ENCODE data around the gene PYM1.
"Not testable (repeated sequence)": the region's sequence is repeated elsewhere in the genome, so short reads cannot be mapped to it uniquely, and the experiment has no call there.

The PYM1 gene

DNA sequence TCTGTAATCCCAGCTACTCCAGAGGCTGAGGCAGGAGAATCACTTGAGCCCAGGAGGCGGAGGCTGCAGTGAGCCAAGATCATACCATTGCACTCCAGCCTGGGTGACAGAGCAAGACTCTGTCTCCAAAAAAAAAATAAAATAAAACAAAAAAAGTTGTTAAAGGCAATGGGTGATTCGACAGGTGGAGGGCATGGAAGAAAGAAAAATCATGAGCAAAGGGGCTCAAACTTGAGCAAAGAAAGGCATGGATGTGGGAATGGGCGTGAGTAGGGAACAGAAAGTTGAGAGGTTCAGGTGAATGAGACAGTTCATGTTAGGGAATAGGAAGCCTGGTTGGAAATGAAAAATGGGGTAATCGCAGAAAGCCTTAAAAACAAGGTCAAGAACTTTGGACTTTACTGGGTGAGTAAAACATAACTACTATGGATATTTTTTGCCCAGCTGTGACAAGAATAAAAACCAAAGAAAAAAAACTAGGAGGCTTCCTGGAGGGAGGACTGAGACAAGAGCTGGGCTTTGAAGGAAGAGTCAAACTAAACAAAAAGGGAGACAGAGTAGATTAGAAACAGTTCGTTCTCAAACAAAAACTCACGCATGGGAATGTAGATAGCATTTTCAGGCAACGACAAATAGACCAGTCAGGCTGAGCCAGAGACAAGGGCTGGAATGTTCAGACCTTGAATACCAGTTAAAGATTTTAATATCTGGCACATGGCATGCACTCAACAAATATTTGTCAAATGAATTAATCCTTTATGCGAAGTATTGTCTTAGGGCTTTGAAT is 18.8 kb downstream of the PYM1 start:
- DNase-seq (ENCODE audit: low spot score), result no peak

DNA sequence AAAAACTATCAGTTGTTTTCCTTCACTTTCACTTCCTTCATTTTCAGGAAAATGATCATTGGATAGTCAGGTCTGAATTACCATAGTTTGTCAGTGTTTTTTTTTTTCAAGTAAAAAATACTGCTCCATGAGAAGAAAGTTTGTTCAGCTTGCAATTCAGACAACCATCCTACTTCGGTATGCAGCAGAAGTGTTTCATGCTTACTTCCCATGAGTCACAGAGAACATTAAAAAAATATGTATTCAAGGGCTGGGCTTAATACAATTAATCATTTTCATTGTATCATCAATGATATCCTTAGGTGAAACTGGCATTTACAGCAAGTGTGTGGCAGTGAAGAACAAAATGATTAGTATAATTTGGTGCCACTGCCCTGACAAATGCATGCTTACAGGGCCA is 21.6 kb downstream of the PYM1 start:
- DNase-seq (ENCODE audit: low spot score), result no peak

DNA sequence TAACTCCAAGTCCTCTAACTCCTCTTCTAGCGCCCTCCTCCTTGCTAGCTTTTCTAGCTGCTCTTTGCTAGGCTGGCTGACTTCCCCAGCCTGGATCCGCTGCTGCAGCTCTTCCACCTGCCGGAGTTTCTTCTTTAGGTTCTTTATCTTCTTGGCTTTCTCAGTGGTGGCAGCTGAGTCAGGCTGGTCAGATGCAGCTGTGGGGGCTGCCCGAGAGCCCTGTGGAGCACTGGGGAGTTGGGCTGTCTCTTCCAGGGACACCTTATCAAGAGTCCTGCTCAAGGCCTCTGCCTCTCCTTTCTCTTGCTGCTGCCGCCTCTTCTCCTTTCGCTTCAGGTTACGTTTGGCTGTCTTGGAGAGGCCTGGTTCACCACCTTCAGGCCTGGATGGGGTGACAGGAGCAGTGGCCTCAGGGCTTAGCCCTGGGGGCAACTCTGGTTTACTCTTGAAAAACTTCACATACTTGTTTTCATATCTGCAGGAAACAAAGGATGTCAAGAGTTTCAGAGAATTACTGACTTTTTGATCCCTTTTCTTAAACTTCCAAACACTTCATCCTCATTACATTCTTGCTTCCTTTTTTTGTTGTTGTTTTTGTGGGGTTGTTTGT is 25.7 kb downstream of the PYM1 start:
- DNase-seq (ENCODE audit: low spot score), result no peak

DNA sequence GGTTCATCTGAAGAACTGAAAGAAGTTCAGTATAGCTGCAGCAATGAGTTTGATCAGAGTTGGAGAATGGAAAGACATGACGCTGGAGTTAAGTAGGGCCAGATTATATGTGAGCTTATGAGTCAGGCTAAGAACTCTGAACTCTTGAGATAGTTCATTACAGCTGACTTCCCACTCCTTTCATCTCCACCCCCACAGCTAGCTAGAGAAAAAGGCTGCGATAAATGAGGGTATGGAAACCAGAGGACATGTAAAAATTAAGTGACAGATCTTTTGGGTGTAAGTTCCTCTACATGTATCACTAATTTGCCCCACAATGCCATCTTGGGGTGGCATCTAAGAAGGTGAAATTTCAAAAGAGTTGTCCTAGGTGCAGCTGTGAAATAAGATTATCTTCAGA is 28.6 kb downstream of the PYM1 start:
- DNase-seq (ENCODE audit: low spot score), result no peak

DNA sequence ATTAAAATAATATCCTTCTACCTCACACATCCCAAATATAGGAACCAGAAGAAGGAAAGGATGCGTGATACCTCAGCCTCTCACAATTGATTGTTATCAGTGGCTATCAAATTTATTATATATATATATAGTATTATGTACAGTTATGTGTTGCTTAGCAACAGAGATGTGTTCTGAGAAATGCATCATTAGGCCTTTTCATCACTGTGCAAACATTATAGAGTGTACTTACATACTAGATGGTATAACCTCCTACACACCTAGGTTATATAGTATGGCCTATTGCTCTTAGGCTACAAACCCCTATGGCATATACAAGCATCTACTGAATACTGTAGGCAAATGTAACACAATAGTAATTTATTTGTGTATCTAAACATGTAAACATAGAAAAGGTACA is 34.0 kb downstream of the PYM1 start:
- no peak for DNase-seq (ENCODE audit: low spot score)

DNA sequence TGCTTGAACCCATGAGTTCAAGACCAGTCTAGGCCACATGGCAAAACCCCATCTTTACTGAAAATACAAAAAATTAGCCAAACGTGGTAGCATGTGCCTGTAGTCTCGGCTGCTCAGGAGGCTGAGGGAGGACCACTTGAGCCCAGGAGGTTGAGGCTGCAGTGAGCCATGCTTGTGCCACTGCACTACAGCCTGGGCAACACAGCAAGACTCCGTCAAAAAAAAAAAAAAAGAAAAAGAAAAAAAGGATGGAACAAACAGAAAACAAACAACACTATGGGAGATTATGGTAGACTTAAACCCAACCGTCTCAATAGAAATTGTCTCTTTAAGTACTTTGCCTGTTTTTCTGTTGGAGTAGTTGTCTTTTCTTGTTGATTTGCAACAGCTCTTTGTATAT is 36.4 kb downstream of the PYM1 start:
- DNase-seq (ENCODE audit: low spot score), result no peak

DNA sequence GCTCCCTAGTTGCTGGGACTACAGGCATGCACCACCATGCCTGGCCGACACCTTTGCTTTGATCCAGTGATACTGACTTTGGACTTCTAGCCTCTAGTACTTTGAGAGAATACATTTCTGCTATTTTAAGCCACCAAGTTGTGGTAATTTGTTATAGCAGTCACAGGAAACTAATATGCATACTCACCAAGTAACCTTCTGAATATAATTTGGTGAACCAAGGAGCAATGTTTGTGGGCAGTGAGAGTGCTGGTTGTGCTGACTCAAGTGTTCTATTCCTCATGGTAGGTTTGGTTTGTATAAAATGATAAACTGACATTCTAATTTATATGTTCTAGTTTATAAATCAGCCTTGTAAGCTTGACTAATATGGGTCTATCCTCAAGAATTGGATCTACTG is 42.6 kb downstream of the PYM1 start:
- DNase-seq (ENCODE audit: low spot score), result no peak

DNA sequence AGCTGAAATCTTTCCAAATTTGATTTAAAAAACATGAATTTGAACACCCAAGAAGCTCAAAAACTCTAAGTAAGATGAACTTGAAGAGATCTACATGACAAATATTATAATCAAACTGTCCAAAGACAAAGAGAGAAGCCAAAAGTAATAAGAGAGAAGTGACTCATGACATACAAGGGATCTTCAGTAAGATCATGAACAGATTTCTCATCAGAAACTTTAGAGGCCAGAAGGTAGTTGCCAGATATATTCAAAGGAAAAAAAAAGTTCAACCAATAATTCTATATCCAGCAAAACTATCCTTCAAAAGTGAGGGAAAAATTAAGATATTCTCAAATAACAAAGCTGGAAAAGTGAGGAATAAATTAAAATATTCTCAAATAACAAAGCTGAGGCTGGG is 49.9 kb downstream of the PYM1 start:
- no peak for DNase-seq (ENCODE audit: low spot score)

DNA sequence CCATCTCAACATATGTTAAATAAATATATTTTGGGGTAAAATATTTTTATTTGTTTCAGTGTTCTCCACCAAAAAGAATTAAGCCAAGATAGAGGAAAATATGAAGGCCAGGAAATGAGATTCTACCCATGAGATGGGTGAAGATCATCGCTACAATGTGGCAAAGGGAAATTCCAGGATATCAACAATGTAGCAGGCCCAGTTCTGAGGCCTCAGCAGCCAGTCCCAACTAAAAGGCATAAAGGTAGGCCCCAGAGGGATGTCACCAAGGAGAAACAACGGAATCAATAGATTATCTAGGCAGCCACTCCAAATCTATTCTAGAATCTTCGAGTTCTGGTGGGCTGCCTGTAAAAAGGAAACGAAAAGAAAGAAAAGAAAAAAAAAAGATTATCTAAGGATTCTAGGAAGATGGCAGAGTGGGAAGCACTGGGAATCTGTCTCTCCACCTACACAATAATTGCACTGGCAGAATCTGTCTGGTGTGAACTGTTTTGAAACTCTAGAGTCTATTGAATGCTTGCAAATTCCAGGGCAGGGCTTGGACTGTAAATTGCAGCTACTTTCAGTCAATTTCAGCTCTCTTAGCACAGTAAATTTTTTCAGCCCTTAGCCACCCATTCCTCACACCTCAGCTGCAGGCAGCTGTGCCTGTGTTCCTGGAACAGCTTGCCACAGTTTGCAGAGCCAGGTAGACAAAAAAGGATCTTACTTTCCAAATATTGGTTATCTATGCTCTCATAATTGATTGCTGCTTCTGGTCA is 51.8 kb downstream of the PYM1 start:
- DNase-seq (ENCODE audit: low spot score), result no peak

DNA sequence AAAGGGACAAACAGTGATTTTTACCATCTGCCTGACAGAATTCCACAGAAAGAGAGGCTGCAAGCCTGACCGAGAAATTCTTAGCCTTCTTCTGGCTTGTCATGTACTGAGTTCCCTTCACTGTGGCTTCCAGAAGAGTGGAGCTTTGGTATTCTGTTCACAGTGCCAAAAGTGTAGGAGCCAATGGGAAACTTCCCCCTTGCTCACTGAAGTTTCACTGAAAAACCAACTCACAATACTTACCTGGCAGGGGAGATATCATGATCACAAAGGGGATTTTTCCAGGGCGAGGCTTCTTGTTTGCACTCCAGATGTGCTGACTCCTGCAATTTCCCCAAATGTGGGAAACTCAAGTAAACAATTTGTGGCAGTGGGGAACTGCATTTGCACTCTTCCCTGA is 53.3 kb downstream of the PYM1 start:
- no peak for DNase-seq (ENCODE audit: low spot score)

DNA sequence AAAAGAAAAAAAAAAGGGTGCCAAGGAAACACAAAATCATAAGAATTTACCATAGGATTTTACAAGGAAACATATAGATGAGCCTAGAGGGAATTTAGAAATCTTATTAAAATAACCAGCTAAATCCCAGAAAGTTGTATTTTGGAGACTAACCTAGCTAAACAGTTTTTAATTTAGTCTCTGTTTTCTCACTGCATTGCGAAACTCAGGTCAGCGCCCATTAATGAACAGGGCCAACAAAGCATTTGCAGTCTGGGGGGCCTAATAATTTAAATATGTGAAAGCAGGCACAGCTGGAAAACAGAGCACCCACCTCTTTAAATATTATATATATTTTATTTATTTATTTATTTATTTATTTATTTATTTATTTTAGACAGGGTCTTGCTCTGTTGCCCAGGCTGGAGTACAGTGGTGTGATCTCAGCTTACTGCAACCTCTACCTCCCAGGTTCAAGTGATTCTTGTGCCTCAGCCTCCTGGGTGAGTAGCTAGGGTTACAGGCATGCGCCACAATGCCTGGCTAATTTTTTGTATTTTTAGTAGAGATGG is 61.2 kb downstream of the PYM1 start:
- not testable (repeated sequence) for DNase-seq (ENCODE audit: low spot score)

DNA sequence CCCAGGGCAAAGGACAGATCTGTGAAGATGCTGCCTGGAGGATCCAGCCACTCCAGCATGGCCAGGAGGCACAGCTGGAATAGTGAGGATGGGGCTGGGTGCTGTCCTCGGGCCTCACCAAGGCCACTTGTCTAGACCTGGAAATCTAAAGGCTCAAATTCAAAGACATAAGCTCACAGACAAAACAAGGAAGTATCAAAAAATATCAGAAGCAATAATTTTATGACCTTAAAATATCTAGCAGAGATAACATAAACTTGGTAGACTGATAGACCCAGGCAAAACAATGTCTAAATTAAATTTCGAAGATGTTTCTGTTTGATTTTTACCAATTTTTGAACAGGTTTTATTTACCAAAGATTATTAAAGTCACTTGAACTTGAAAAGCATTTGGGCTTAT is 62.4 kb downstream of the PYM1 start:
- DNase-seq (ENCODE audit: low spot score), result no peak

DNA sequence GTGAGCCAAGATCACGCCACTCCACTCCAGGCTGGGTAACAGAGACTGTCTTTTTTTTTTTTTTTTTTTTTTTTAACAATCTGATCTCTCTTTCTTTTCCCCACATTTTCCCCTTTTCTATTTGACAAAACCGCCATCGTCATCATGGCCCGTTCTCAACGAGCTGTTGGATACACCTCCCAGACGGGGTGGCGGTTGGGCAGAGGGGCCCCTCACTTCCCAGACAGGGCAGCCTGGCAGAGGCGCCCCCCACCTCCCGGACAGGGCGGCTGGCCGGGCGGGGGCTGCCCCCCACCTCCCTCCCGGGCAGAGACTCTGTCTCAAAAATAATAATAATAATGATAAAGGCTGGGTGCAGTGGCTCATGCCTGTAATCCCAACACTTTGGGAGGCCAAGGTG is 64.8 kb downstream of the PYM1 start:
- DNase-seq (ENCODE audit: low spot score), result not testable (repeated sequence)

DNA sequence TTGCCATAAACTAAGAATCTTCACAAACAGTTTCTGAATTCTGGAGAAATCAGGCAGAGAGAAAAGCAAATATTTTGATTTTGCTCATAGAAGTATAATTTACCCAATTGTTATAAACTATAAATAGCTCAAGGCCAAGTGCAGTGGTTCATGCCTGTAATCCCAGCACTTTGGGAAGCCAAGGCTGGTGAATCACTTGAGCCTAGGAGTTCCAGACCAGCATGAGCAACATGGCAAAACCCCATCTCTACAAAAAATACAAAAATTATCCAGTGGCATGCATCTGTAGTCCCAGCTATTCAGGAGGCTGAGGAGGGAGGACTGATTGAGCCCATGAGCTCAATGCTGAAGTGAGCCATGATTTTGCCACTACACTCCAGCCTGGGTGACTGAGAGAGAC is 65.4 kb downstream of the PYM1 start:
- DNase-seq (ENCODE audit: low spot score), result no peak

DNA sequence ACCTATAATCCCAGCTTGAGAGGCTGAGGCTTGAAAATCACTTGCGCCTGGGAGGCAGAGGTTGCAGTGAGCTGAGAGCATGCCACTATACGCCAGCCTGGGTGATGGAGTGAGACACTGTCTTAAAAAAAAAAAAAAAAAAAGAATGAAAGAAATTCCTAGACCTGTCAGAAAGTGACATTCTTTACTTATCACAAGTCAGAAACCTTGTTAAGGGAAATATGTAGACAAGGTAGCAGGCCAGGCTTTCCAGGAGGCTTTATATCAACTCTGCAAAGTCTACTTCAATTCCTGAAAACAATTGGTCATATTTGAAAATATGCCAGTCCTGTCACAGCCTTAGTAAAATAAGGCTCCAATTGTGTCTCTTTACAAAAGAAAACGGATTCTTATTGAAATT is 65.8 kb downstream of the PYM1 start:
- DNase-seq (ENCODE audit: low spot score), result no peak

DNA sequence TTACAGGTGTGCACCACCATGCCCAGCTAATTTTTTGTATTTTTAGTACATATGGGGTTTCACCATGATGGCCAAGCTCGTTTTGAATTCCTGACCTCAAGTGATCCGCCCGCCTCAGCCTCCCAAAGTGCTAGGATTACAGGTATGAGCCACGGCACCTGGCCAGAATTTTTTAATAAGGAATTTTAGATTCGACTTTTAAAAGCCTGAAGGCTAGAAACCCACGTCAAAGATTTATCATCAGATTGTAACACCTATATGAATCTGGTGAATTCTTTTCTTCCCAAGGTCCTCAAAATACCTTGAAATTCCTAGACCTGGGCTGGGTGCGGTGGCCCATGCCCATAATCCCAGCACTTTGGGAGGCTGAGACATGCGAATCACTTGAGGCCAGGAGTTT is 66.3 kb downstream of the PYM1 start:
- DNase-seq (ENCODE audit: low spot score), result no peak

DNA sequence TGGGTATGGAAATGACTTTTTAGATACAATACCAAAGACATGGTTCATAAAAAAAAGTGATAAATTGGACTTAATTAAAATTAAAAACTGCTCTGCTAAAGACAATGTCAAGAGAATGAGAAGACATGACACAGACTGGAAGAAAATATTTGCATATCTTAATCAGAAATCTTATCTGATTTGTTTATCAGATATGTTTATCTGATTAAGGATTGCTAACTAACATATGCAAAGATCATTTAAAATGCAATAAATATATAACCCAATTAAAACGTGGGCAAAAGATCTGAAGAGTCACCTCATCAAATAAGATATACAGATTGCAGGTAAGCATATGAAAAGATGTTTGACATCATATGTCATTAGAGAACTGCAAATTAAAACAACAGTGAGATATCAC is 75.0 kb downstream of the PYM1 start:
- DNase-seq (ENCODE audit: low spot score), result no peak

Data from iPS-NIHi11 (cell line).